ENCODE data around the gene TNNI3.
A peak's percentile ranks its signal among the peaks of the same experiment; 100 is the strongest.
"Not testable (repeated sequence)": the region's sequence is repeated elsewhere in the genome, so short reads cannot be mapped to it uniquely, and the experiment has no call there.

The TNNI3 gene

GRCh38 chr19:55178781-55179599 is 21.5 kb upstream of the TNNI3 start:
- H3K27ac Mint-ChIP-seq: peak overlapping the region; percentile 49
- no peaks in the 10 kb centered on the region for H3K9me3 Mint-ChIP-seq
- no peaks in the 10 kb centered on the region for H3K36me3 Mint-ChIP-seq (ENCODE audit: low read depth)
- peaks cover 18% of the 10 kb centered on the region for H3K4me1 Mint-ChIP-seq (ENCODE audit: low read depth)
- peaks cover 63% of the 10 kb centered on the region for H3K27me3 Mint-ChIP-seq (ENCODE audit: low read depth)
- peak overlapping the region; percentile 66 for H3K4me3 Mint-ChIP-seq

DNA sequence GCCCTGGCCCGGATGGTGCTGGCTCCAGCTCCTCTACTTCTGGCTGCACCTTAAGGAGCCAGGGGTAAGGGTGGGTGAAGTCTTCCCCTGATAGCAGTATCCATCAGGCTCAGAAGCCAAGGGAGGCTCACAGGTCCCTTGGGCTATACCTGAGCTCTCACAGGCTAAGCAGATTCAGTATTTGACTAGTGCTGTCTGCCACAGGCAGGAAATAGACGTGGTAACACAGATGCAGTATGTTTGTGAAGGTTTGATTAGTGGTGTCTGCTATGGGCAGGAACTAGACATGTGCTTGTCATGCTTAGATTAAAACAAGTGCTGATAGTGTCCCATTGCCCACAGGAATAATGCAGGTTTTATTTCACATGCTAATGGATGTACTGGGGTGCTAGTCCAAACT is 18.5 kb upstream of the TNNI3 start:
- Mint-ChIP-seq H3K4me3 (no peak overlapping the region), H3K36me3 (ENCODE audit: low read depth) (no peaks in the 10 kb centered on the region), H3K4me1 (ENCODE audit: low read depth) (peaks cover 25% of the 10 kb centered on the region), H3K9me3 (no peaks in the 10 kb centered on the region), H3K27me3 (ENCODE audit: low read depth) (peaks cover 76% of the 10 kb centered on the region), H3K27ac (no peak overlapping the region)

GRCh38 chr19:55175117-55175867 is 17.8 kb upstream of the TNNI3 start:
- Mint-ChIP-seq H3K36me3 (ENCODE audit: low read depth) (no peaks in the 10 kb centered on the region), H3K4me1 (ENCODE audit: low read depth) (peaks cover 23% of the 10 kb centered on the region), H3K27me3 (ENCODE audit: low read depth) (peaks cover 75% of the 10 kb centered on the region), H3K4me3 (no peak overlapping the region), H3K27ac (no peak overlapping the region), H3K9me3 (no peaks in the 10 kb centered on the region)

DNA sequence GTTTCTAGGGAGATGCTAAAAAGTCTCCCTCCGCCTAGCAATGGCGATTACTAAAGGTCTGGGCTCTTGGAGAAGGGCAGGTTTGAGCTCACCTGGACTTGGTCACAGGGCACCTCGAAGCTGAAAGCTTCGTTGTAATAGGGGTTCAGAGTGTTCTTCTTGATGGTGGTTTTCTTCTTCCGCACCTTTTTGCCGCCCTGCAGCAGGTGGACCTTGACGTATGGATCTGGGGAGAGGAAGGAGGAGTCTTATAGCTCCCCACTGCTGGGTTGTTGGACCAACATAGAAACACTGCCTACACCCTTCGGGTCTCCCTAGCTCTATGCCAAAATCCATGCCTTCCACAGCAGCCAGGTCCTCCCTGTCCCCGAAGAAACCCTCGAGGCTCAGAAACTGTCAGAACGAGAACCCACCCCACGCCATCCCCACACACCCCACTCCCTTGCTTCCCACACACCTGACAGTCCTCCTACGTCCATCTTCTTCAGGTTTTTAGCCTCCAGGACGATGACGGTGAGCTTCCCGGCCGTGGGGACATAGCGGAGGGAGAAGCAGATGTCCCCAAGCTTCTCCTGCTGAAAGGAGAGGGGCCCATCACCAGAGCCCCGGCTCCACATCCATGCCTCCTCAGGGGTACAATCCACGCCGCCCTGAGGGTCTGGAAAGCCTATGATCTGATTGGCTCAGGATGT is 17.0 kb upstream of the TNNI3 start:
- H3K36me3 Mint-ChIP-seq (ENCODE audit: low read depth): no peaks in the 10 kb centered on the region
- H3K9me3 Mint-ChIP-seq: no peaks in the 10 kb centered on the region
- H3K27ac Mint-ChIP-seq: no peak overlapping the region
- peaks cover 75% of the 10 kb centered on the region for H3K27me3 Mint-ChIP-seq (ENCODE audit: low read depth)
- H3K4me1 Mint-ChIP-seq (ENCODE audit: low read depth): peaks cover 18% of the 10 kb centered on the region
- H3K4me3 Mint-ChIP-seq: peak overlapping the region; percentile 72

GRCh38 chr19:55173714-55174409 is 16.3 kb upstream of the TNNI3 start:
- no peaks in the 10 kb centered on the region for H3K9me3 Mint-ChIP-seq
- H3K27ac Mint-ChIP-seq: no peak overlapping the region
- peaks cover 76% of the 10 kb centered on the region for H3K27me3 Mint-ChIP-seq (ENCODE audit: low read depth)
- peaks cover 14% of the 10 kb centered on the region for H3K4me1 Mint-ChIP-seq (ENCODE audit: low read depth)
- no peaks in the 10 kb centered on the region for H3K36me3 Mint-ChIP-seq (ENCODE audit: low read depth)
- peak overlapping the region; percentile 72 for H3K4me3 Mint-ChIP-seq

DNA sequence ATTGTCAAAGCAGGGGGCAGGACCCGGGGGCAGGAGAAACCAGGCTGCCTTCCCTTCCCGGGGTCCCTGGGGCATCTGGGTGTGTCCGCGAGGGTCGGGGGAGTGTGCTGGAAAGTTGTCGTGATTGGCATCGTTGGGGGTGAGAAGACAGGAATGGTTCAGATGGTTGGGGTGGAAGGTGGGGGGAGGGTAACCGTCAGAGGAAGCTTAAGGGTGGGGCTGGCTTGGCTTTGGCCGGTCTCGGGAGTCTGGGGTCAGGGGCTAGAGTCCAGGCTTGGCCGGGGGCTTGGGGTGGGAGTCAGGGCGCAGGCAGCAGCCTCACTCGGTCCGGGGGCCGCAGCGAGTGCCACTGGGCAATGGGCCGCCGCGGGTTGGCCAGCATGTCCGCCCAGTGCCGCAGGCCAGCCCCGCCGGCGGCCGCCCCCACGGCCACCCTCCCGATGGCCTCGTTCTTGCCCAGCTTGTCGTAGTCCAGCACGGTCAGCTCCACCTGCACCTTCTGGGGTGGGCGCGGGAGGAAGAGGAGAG is 15.7 kb upstream of the TNNI3 start:
- H3K9me3 Mint-ChIP-seq: no peaks in the 10 kb centered on the region
- H3K27ac Mint-ChIP-seq: no peak overlapping the region
- H3K4me3 Mint-ChIP-seq: peak overlapping the region; percentile 74
- peaks cover 76% of the 10 kb centered on the region for H3K27me3 Mint-ChIP-seq (ENCODE audit: low read depth)
- peaks cover 14% of the 10 kb centered on the region for H3K4me1 Mint-ChIP-seq (ENCODE audit: low read depth)
- no peaks in the 10 kb centered on the region for H3K36me3 Mint-ChIP-seq (ENCODE audit: low read depth)

DNA sequence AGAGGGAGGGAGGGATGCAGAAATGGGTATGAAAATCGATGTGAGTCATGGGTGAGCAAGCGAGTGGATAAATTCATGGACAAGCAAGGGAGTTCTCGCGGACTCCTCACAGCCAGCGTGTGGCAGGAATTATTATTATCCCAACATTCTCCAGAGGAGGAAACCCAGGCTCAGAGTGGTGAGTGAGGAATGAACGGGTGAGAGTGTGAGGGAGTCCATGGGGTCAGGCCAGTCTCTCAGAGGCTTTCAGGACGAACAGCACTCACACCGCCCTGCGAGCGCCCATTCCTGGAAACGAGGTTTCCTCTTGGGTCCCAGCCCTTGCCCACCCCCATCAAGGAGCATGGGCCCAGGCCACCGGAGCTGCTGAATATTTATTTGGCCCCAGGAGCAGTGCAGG is 15.2 kb upstream of the TNNI3 start:
- H3K9me3 Mint-ChIP-seq: no peaks in the 10 kb centered on the region
- no peak overlapping the region for H3K27ac Mint-ChIP-seq
- peaks cover 77% of the 10 kb centered on the region for H3K27me3 Mint-ChIP-seq (ENCODE audit: low read depth)
- no peaks in the 10 kb centered on the region for H3K36me3 Mint-ChIP-seq (ENCODE audit: low read depth)
- peaks cover 14% of the 10 kb centered on the region for H3K4me1 Mint-ChIP-seq (ENCODE audit: low read depth)
- peak overlapping the region; percentile 74 for H3K4me3 Mint-ChIP-seq

DNA sequence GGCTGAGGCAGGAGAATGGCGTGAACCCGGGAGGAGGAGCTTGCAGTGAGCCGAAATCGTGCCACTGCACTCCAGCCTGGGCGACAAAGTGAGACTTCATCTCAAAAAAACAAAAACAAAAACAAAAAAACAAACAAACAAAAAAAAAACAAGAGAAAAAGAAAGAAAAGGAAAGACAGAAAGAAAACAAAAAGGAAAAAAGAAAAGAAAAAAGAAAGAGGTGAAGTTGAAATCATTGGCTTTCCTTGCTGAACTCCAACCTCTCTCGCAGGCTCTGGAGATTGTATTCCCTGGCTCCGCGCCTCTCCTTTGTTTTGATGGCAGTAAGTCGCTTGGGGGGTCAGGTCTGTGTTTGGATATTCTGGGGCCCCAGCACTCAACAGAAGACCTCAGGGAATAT is 14.8 kb upstream of the TNNI3 start:
- Mint-ChIP-seq H3K4me3 (peak overlapping the region; percentile 65), H3K4me1 (ENCODE audit: low read depth) (peaks cover 14% of the 10 kb centered on the region), H3K27me3 (ENCODE audit: low read depth) (peaks cover 76% of the 10 kb centered on the region)
- not testable (repeated sequence) for H3K36me3 Mint-ChIP-seq (ENCODE audit: low read depth); H3K27ac Mint-ChIP-seq; H3K9me3 Mint-ChIP-seq

DNA sequence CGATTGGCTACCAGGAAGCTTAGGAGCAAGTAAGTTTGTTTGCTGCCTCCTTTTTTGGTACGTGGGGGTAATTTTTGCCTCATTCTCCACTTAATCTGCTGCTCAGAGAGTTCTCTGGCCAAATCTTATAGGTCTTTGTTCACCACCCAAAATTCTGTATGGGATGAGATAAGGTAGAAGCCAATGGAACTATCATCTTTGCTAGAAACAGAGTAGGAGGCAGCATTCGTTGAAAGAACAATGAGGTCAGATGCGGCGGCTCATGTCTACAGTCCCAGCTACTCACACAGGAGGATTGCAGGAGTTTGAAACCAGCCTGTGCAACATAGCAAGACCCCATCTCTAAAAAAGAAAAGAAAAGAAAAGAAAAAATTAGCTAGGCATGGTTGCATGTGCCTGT is 13.9 kb upstream of the TNNI3 start:
- Mint-ChIP-seq H3K4me3 (no peak overlapping the region), H3K4me1 (ENCODE audit: low read depth) (peaks cover 21% of the 10 kb centered on the region)

GRCh38 chr19:55169136-55169535 is 11.6 kb upstream of the TNNI3 start:
- no peaks in the 10 kb centered on the region for H3K9me3 Mint-ChIP-seq
- H3K4me3 Mint-ChIP-seq: no peak overlapping the region
- H3K27ac Mint-ChIP-seq: no peak overlapping the region
- peaks cover 21% of the 10 kb centered on the region for H3K4me1 Mint-ChIP-seq (ENCODE audit: low read depth)
- no peaks in the 10 kb centered on the region for H3K36me3 Mint-ChIP-seq (ENCODE audit: low read depth)
- H3K27me3 Mint-ChIP-seq (ENCODE audit: low read depth): peaks cover 79% of the 10 kb centered on the region

More for the DNA sequence above, 13.9 kb upstream of the TNNI3 start:
- no peak overlapping the region for H3K27ac Mint-ChIP-seq
- no peaks in the 10 kb centered on the region for H3K36me3 Mint-ChIP-seq (ENCODE audit: low read depth)
- H3K27me3 Mint-ChIP-seq (ENCODE audit: low read depth): peaks cover 76% of the 10 kb centered on the region
- H3K9me3 Mint-ChIP-seq: no peaks in the 10 kb centered on the region

DNA sequence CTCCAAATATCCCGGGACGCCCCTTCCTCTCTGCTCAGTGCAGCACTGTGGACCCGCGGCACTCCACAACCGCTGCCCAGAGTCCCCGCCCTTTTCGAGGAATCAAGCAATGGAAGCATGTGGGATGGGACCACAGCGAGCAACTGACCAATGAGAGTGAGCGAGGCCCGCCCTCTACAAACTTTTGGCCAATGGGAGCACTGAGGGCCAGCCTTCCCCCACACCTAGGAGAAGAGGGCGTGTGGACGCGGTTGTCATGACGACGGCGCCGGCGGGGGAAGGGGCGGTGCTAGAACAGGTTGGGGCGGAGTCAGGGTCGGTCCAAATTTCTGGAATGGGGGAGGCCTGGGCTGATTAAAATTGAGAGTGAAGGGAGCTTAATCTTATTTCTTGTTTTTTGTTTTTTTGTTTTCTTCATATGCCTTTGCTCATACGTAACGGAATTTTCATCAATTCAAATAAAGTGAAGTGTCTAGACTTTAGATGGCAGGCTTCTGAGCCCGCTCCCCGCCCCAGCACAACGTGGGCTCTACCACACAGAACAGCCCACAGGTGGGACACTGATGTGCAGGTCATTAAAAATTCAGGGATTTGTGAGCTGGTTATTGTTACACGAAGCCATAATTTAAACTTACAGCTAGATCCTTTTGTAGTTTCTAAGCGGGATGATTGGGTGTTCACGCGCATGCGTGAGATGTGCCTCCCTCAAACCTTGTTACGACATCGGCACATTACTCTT is 9.2 kb upstream of the TNNI3 start, which contains the start of gene DNAAF3:
DNAAF3 (minus strand) TSS at position 84 of the 739 bp plus-strand sequence. CDS start 200 bp downstream, outside the sequence.
- Mint-ChIP-seq H3K27ac (peak within 1 kb of the TSS; percentile 32), H3K9me3 (no peaks in the 10 kb centered on the region), H3K4me1 (ENCODE audit: low read depth) (peaks cover 13% of the 10 kb centered on the region), H3K4me3 (peak within 1 kb of the TSS; percentile 83), H3K36me3 (ENCODE audit: low read depth) (no peaks in the 10 kb centered on the region), H3K27me3 (ENCODE audit: low read depth) (peaks cover 59% of the 10 kb centered on the region)

DNA sequence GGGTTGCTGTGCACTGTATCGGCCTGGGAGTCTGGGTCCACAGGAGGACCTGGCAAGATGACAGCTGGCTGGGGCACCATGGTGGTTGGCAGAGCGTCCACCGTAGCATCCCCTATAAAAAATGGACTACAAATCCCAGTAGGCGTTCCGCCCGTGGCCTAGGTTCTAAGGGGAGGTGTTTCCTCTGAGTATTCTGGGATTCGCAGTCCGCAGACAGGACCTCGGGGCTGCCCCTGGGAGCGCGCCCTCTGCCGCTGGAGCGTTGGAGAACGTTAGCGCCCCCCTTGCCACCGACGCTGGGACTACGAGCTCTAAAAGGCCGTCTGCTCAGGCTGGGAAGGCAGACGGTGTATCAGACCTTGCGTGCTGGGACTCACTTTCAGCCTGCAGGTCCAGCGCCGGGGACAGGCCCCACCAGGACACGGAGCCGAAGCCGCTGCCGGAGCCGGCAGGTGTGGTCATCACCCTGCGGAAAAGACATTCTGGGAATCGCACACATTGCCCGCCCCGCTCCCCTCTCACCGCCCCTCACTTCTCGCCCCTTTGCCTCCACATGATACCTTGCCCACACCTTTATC is 8.5 kb upstream of the TNNI3 start:
- Mint-ChIP-seq H3K27me3 (ENCODE audit: low read depth) (peaks cover 54% of the 10 kb centered on the region), H3K9me3 (no peaks in the 10 kb centered on the region), H3K27ac (no peak overlapping the region), H3K4me3 (peak overlapping the region; percentile 83), H3K4me1 (ENCODE audit: low read depth) (peaks cover 13% of the 10 kb centered on the region), H3K36me3 (ENCODE audit: low read depth) (no peaks in the 10 kb centered on the region)
